Activated CD8-positive, alpha-beta memory T cell treated with anti-CD3 and anti-CD28 coated beads, Interleukin-2, amount 50 U/mL, for 1 hour (primary cell): Measurements from ENCODE around the gene LRRC32.

Experiments used
- DNase-seq: peaks from one replicate; pipeline ENCODE4 v3.0.0-alpha.2; 2020; ENCODE audit errors: extremely low read depth

The LRRC32 gene

DNA sequence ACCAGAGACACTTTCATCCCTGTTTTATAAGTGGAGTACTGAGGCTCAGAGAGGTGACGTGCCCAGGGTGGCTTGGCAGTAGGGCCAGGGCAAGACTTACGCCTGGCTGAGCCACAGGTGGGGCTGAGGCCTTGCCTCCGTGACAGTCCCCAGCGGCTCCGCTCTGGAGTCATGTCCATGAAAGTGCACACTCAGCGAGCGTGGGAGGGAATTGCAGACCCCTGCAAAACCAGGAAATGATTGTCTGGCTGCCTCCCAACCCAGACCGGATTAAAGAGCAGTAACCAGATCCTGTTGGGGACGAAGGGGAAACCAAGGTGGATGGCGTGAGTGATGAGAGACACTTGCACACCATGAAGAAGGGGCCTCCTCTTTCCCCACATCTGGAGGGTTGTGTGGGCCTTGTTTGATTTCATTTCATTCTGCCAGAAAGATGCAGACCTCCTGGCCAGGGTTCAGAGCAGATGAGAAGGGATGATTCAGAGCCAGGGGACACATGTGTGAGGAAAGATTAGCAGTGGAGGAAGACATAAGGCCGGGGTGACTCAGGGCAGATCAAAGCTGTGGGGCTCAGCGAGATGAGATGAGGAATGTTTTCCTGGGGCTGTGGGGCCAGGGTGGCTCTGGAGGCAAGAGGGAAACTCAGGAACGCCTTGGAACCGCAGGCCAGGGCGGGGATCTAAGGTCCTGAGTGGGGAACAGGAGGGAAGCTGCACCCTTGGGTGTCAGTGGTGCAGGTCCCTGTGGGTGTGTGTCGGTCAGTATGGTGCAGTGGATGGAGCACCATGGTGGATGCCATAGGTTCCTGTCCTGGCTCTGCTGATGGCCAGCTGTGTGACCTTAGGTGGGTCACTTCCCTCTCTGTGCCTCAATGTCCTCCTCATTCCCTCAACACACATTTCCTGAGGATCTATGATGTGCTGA, 29.9 kb upstream of the LRRC32 start:
- DNase-seq: no peak

- DNase-seq: no peak
Observed at GRCh38 chr11:76699451-76700091, 29.0 kb upstream of the LRRC32 start.

GRCh38 chr11:76698321-76699043, 27.9 kb upstream of the LRRC32 start:
- DNase-seq: no peak

- no peak for DNase-seq
Observed at GRCh38 chr11:76696756-76697155, 26.2 kb upstream of the LRRC32 start.

GRCh38 chr11:76695771-76696170, 25.2 kb upstream of the LRRC32 start:
- DNase-seq: no peak

DNA sequence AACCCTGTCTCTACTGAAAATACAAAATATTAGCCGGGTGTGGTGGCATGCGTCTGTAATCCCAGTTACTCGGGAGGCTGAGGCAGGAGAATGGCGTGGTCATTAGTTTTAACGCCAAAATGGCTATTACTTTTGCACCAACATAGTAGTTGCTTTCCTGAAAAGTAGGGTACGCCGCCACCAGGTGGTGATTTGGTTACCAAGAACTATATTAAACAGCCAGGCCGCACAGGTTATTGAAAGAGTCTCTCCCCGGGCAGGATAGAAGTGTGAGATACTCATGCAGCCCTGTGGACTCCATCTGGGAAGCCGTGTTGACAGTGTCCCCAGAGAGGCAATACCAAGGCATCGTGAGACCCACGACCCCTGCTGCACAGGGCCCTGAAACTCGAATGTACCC, 24.6 kb upstream of the LRRC32 start:
- DNase-seq: no peak

DNA sequence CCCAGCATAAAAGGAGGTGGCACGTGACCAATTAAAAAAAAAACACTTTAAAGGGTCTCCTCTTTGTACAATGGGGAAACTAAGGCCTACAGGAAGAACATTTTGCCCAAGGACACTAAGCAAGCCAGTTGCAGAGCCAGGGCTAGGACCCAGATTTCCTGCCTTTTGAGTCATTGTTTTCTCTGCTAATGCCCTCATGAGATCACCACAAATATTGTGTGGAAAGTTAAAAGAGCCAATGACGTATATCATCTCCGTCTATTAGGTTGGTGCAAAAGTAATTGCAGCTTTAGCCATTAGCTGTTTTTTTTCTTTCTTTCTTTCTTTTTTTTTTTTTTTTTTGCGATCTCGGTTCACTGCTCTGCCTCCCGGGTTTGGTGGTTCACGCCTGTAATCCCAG, 24.1 kb upstream of the LRRC32 start:
- no peak for DNase-seq

DNA sequence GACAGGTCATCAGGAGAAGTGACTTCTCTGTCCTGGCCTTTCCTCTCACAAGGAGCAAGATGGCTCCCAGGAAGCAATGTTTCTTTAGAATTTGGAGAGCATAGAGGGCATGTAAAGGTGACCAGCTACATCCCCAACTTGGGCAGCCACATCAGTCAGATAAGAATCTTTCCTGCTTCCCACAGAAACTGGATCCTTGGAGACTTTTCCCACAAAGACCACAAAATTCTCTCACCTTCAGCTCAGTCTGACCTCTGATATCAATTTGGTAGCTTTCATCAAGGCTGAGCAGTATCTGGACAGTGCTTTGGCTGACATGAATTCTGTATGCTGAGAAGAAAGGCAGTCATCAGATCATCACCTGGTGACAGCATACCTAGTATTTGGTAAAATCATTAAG, 23.3 kb upstream of the LRRC32 start:
- DNase-seq: no peak

DNA sequence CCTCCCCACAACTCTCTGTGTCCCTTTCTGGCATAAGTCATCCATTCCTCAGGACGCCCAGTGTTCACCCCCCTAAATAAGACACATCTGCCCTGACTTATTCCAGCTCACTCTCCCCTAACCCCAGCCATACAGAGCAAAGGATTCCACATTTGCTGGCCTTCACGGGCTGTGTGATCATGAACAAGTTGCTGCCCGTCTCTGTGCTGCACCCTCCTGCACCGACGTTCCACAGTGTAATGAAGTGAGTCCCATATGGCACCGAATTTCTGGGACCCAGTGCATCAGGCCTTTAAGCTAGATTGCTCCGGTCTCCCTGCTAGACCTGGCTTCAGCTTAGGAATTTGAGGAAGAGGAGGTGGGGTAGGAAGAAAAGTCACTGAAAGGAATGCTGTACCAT, 22.4 kb upstream of the LRRC32 start:
- DNase-seq: no peak

- no peak for DNase-seq
Observed at GRCh38 chr11:76691655-76692054, 21.1 kb upstream of the LRRC32 start.

- DNase-seq: no peak
Observed at GRCh38 chr11:76690736-76691135, 20.2 kb upstream of the LRRC32 start.

- DNase-seq: no peak
Observed at GRCh38 chr11:76689313-76690260, 19.0 kb upstream of the LRRC32 start.

- DNase-seq: no peak
Observed at GRCh38 chr11:76688146-76688545, 17.6 kb upstream of the LRRC32 start.

DNA sequence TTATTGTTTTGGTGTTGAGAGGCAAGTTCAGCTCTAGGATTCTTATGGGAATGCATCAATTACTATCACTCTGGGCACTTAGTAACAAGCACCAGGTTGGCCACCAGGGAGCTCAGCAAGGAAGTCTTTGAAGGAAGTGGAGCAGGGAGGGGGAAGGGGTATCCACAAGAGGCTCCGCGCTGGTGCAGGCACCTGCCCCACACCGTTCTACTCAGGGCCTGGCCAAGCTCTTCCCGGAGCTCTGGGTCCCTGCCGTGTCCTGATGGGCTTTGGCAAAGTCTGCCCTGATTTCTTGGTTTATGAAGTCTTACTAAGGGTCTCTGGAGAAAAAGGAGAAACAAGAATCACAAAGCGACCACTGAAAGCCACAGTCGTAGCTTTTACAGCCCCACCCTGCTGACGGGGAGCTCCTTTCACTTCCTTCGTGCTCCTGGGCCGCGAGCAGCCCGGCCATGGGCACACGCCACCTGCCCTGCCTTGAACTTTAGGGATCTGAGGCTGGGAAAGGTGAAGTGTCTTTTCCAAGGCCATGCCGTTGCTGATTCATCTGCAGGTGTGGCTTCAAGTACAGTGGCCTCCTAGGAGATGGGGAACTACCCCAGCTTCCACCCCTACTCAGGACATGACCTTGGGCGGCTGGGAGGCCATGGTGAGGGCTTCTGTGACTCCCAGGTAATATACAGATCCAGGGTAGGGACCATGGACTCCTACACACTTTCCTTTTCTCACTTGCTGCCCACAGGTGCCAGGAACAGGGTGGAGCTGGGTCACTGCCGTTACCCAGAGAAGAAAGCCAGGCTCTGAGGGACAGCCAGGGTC, 15.9 kb upstream of the LRRC32 start:
- no peak for DNase-seq

GRCh38 chr11:76685831-76686230, 15.3 kb upstream of the LRRC32 start:
- DNase-seq: no peak

DNA sequence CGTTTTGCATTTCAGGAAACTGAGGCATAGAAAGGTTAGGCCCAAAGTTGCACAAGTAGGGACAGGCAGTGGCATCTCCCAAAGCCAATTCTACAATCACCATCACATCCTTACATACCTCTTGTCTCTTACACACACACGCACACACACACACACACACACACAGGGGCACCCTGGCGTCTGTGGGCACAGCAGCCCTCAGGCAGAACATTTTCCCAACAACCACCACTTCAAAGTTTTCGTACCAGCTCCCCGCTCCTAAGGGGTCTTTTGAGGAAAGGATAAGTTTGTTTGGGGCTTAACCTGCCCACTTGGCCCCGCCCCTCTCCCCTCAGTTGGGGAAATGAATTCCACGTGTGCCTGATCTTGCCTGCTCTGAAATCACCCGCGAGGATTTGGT, 14.7 kb upstream of the LRRC32 start:
- no peak for DNase-seq

DNA sequence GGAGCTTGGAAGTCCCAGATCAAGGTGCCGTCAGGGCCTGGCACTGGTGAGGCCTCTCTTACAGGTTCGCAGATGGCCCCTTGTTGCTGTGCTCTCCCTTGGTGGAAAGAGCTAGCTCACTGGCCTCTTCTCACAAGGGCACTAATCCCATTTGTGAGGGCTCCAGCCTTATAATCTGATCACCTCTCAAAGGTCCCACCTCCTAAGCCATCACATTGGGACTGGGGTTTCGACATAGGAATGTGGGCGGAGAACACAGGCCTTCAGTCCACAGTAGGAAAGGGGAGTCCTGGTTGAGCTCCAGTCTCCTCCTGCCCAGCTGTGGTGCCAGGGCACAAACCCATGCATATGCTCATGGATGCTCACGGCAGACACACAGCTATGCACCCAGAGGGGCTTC, 14.0 kb upstream of the LRRC32 start:
- DNase-seq: no peak

- DNase-seq: no peak
Observed at GRCh38 chr11:76683161-76684095, 12.9 kb upstream of the LRRC32 start.

- DNase-seq: no peak
Observed at GRCh38 chr11:76682684-76683083, 12.1 kb upstream of the LRRC32 start.

DNA sequence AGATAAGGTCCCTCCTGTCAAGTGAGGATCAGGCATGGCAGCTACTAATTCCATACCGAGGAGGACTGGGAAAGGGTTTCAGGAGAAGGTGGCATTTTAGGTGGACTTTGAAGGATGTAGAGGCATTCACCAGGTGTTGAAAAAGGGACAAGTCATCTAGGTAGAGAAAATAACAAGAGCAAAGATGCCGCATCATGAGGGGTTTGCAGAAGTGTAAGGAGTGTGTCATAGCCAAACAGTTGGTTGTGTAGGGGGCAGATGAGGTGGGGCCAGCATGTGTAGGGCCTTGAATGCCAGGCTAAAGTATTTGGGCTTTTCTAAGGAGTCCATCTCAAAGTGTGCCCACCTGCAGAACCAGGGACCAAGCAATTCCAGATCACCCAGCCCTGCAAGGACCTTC, 11.6 kb upstream of the LRRC32 start:
- DNase-seq: no peak
